HepG2 (cell line): Measurements from ENCODE around the gene SH3PXD2A. TPM values are rescaled to one million over a fixed set of nuclear protein-coding genes. Genes with fewer than 3 reads are reported as not detected.

Experiments
- ATAC-seq: fragments of 200-7000 bp; cut with Tn5 transposase; 3 replicates; pipeline ENCODE4 v1.9.1; 2020; ENCODE audit warnings: mild to moderate bottlenecking, moderate library complexity
- BruUV-seq: library from RNA; stranded (reverse); fragments of 400-500 nt; replicated peaks from 2 replicates; lab custom pipeline; 2021; lab: Mats Ljungman, UMichigan
- CTCF ChIA-PET: fragments of 300-600 bp; formaldehyde crosslinking; extraction: SDS; loops from one replicate; lab custom pipeline; 2021; ENCODE audit warnings: low total read pairs, inconsistent platforms, low intra/inter-chr PET ratio; lab: Yijun Ruan, JAX
- POLR2A ChIA-PET: fragments of 350-600 bp; sonication (Branson Sonifier 250); formaldehyde crosslinking; loops from one replicate; lab custom pipeline; 2020; ENCODE audit warnings: antibody characterized with exemption, inconsistent platforms; lab: Yijun Ruan, JAX
- DNase-seq: peaks from one replicate; pipeline ENCODE4 v3.0.0-alpha.2; 2015; ENCODE audit warnings: low spot score
- FAIRE-seq: peaks from 3 replicates; lab custom pipeline; 2011; peaks lifted over from hg19 to GRCh38; lab: Jason Lieb, UNC
- H2AFZ ChIP-seq: one replicate; pipeline ENCODE4 v1.6.1; 2011; ENCODE audit warnings: low read length, inconsistent platforms
- H3K27ac ChIP-seq: fragments of 300-600 bp; 3 replicates; pipeline ENCODE4 v1.8.0; 2011; ENCODE audit warnings: mixed run types, mild to moderate bottlenecking, mixed read lengths, low read length, inconsistent platforms; ENCODE audit not compliant: insufficient read depth; ENCODE audit errors: extremely low read length
- H3K27me3 ChIP-seq, 2 experiments: fragments of 200-600 bp in 1 of 2; 2 replicates in 1 of 2; 3 replicates in 1 of 2; pipeline versions ENCODE4 v1.6.0 to v1.8.0; 2011; ENCODE audit warnings: low read length in 2 of 2, mild to moderate bottlenecking in 2 of 2, moderate library complexity in 2 of 2, inconsistent platforms in 1 of 2; ENCODE audit not compliant: insufficient read depth in 2 of 2, control insufficient read depth in 1 of 2
- H3K36me3 ChIP-seq, 2 experiments: fragments of 200-600 bp in 1 of 2; replicated peaks in 1 of 2; 2 replicates in 1 of 2; 3 replicates in 1 of 2; pipeline versions ENCODE4 v1.5.1 to v1.8.0; 2011; ENCODE audit warnings: low read length in 2 of 2, inconsistent platforms in 1 of 2; ENCODE audit not compliant: insufficient read depth in 2 of 2, control insufficient read depth in 1 of 2
- H3K4me1 ChIP-seq: 2 replicates; pipeline ENCODE4 v1.5.1; 2012; ENCODE audit warnings: low read length, inconsistent platforms; ENCODE audit not compliant: insufficient read depth
- H3K4me2 ChIP-seq: 2 replicates; pipeline ENCODE4 v1.6.0; 2011; ENCODE audit warnings: low read depth, low read length, inconsistent platforms
- H3K4me3 ChIP-seq, 3 experiments: fragments of 200-600 bp in 1 of 3; sonication (generic), shearing (Covaris generic) in 1 of 3; replicated peaks in 1 of 3; 2 replicates each; pipeline ENCODE4 v1.5.1; 2011 to 2016; ENCODE audit warnings: low read length in 3 of 3, inconsistent platforms in 2 of 3, low read depth in 2 of 3, mild to moderate bottlenecking in 2 of 3, control low read depth in 1 of 3, mixed read lengths in 1 of 3; ENCODE audit not compliant: insufficient read depth in 1 of 3
- H3K79me2 ChIP-seq: one replicate; pipeline ENCODE4 v1.6.1; 2011; ENCODE audit warnings: low read length, inconsistent platforms; ENCODE audit not compliant: insufficient read depth
- H3K9ac ChIP-seq: 2 replicates; pipeline ENCODE4 v1.6.0; 2011; ENCODE audit warnings: mild to moderate bottlenecking, low read depth, low read length, inconsistent platforms; ENCODE audit not compliant: insufficient read depth
- H3K9me3 ChIP-seq: 2 replicates; pipeline ENCODE4 v1.5.1; 2012; ENCODE audit warnings: mild to moderate bottlenecking, low read length
- H4K20me1 ChIP-seq: 2 replicates; pipeline ENCODE4 v1.6.0; 2011; ENCODE audit warnings: inconsistent platforms, mild to moderate bottlenecking, low read length, moderate library complexity; ENCODE audit not compliant: insufficient read depth
- BCLAF1 ChIP-seq: fragments of 450-650 bp; IDR thresholded peaks from 2 replicates; pipeline ENCODE4 v1.6.1; 2017; ENCODE audit warnings: mild to moderate bottlenecking
- BRD4 ChIP-seq: sonication (generic); formaldehyde crosslinking; IDR thresholded peaks from 2 replicates; pipeline ENCODE4 v1.4.0; 2020; ENCODE audit warnings: missing genetic modification reagents
- ETV6 ChIP-seq: sonication (generic); formaldehyde crosslinking; conservative IDR thresholded peaks from 2 replicates; pipeline ENCODE4 v1.4.0; 2020; ENCODE audit warnings: missing genetic modification reagents
- KMT2B ChIP-seq: IDR thresholded peaks from 2 replicates; pipeline ENCODE4 v1.6.1; 2016; ENCODE audit warnings: missing genetic modification reagents, missing compliant biosample characterization
- MEIS2 ChIP-seq: sonication (generic); formaldehyde crosslinking; IDR thresholded peaks from 2 replicates; pipeline ENCODE4 v1.9.0; 2021; ENCODE audit warnings: mild to moderate bottlenecking, missing genetic modification reagents
- SETDB1 ChIP-seq: sonication (generic); formaldehyde crosslinking; IDR thresholded peaks from 2 replicates; pipeline ENCODE4 v1.5.1; 2020; ENCODE audit warnings: missing genetic modification reagents, mild to moderate bottlenecking, borderline replicate concordance
- TRAFD1 ChIP-seq: sonication (generic); formaldehyde crosslinking; IDR thresholded peaks from 2 replicates; pipeline ENCODE4 v1.5.1; 2020; ENCODE audit warnings: missing genetic modification reagents, mild to moderate bottlenecking, borderline replicate concordance
- ZNF30 ChIP-seq: sonication (generic); formaldehyde crosslinking; IDR thresholded peaks from 2 replicates; pipeline ENCODE4 v1.5.0; 2020; ENCODE audit warnings: mild to moderate bottlenecking, missing genetic modification reagents
- WGBS: methylation state at CpG from one replicate; pipeline ENCODE4 v1.1.6; 2017; ENCODE audit warnings: low lambda C conversion rate; 5-methylcytosine and 5-hydroxymethylcytosine counted together
- in situ Hi-C: cut with HindIII; loops from 2 replicates; pipeline ENCODE4 v1.10.0; 2017; ENCODE audit warnings: low pct_unique_long_range_greater_than_20kb; ENCODE audit not compliant: extremely low pct_ligation_motif_present
- intact Hi-C: fragments of 100-400 bp; cut with micrococcal nuclease; formaldehyde crosslinking; loops from one replicate; pipeline ENCODE4 v1.10.0; 2022; ENCODE audit not compliant: unreplicated experiment
- polyA plus RNA-seq, 8 experiments: library from polyadenylated mRNA; depleted of rRNA in 3 of 8; stranded (reverse) in 7 of 8; unstranded in 1 of 8; fragments of >200 nt; fragmentation: Illumina TruSeq in 4 of 8; extraction: Trizol in 4 of 8; gene quantifications; 2 replicates each; pipeline versions ENCODE4 v1.2.1 to v1.2.3, GENCODE V29; 2011 to 2016; ENCODE audit warnings: low read depth in 4 of 8, missing spikeins in 1 of 8, mixed read lengths in 1 of 8; ENCODE audit not compliant: insufficient read depth in 1 of 8
- total RNA-seq, 5 experiments: library from RNA; depleted of rRNA; stranded (reverse); fragments of >200 nt; fragmentation: Illumina TruSeq; extraction: Trizol; gene quantifications; 2 replicates each; pipeline ENCODE4 v1.2.3, GENCODE V29; 2016; ENCODE audit warnings: low read depth in 1 of 5
- TF ChIP-seq, protein P1 (sequence below): sonication (generic); formaldehyde crosslinking; IDR thresholded peaks from 2 replicates; pipeline ENCODE4 v1.5.0; 2020; ENCODE audit warnings: mild to moderate bottlenecking, missing genetic modification reagents, moderate library complexity
- TF ChIP-seq, protein P2 (sequence below): IDR thresholded peaks from 2 replicates; pipeline ENCODE4 v1.6.1; 2016; ENCODE audit warnings: mild to moderate bottlenecking, missing biosample characterization, missing genetic modification reagents
- TF ChIP-seq, protein P3 (sequence below): sonication (generic); formaldehyde crosslinking; IDR thresholded peaks from 2 replicates; pipeline ENCODE4 v1.4.0; 2020; ENCODE audit warnings: missing genetic modification reagents

The SH3PXD2A gene
- total and polyA plus RNA-seq, 2 of the 13 experiments (the other 11 are each of a cell fraction or from before 2014, with no cell fraction given) = 11.1 to 11.3 TPM

DNA sequence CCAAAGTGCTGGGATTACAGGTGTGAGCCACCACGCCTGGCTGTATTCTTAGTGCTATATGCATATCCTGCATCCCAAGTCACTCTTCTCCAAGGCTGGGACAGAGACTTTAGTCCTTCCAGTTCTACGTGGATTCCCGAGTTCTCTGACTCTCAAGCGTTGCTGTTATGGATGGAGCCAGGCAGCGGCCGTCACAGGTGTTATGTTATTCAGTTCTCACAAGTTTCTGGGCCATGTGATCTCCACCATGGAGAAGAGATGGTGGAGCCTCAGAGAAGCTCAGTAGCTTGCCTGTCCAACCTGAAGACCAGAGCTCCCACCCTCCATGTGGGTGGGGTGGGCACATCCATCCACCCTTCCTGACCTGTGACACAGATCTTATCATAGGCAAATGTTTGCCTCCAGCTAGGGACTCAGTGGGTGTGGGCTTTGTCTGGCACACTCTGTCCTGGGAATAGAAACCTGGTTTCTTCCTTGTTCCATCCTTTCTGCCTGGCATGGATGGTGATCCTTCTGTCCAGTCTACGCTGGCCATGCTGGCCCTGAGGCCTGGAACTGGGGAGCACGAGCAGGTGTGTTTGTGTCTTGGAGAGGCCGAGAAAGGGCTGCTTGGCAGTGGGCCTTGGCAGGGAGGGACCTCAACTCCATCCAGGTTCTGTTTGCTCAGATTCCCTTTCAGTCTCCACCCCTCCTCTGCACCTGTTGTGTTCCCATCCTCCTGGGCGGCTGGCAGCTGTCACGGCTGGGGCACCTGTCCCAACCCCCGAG lies 306.6 kb downstream of the SH3PXD2A start:
- FAIRE-seq (no peak), DNase-seq (no peak), ATAC-seq (no peak)
- ChIA-PET CTCF (no interaction called here), POLR2A (no interaction called here)
- 10% methylated on average over 7 of the region's 12 CpGs for WGBS
- Histone ChIP-seq H3K9ac (no peak overlapping the region), H3K27ac (no peak overlapping the region), H3K9me3 (no peaks in the 10 kb centered on the region), H3K4me1 (peaks cover 5% of the 10 kb centered on the region), H3K79me2 (no peaks in the 10 kb centered on the region), H2AFZ (no peak overlapping the region), H3K27me3 (peaks cover 5 to 64% of the 10 kb centered on the region in 2 experiments; a peak in 3 of 5 replicates), H3K4me2 (no peak overlapping the region), H4K20me1 (no peaks in the 10 kb centered on the region), H3K4me3 (no peak overlapping the region), H3K36me3 (no peaks in the 10 kb centered on the region)
- no TSS peak for BruUV-seq
- intact Hi-C loops (no loop called here), in situ Hi-C loops (no loop called here)
- TF ChIP-seq KMT2B (CRISPR knock-in tag) = no peak
- TF ChIP-seq TRAFD1 (CRISPR knock-in tag) = no peak
- TF ChIP-seq BRD4 (CRISPR knock-in tag) = no peak
- TF ChIP-seq, protein P1, sequence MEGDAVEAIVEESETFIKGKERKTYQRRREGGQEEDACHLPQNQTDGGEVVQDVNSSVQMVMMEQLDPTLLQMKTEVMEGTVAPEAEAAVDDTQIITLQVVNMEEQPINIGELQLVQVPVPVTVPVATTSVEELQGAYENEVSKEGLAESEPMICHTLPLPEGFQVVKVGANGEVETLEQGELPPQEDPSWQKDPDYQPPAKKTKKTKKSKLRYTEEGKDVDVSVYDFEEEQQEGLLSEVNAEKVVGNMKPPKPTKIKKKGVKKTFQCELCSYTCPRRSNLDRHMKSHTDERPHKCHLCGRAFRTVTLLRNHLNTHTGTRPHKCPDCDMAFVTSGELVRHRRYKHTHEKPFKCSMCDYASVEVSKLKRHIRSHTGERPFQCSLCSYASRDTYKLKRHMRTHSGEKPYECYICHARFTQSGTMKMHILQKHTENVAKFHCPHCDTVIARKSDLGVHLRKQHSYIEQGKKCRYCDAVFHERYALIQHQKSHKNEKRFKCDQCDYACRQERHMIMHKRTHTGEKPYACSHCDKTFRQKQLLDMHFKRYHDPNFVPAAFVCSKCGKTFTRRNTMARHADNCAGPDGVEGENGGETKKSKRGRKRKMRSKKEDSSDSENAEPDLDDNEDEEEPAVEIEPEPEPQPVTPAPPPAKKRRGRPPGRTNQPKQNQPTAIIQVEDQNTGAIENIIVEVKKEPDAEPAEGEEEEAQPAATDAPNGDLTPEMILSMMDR (CRISPR knock-in tag) = no peak
- TF ChIP-seq, protein P2, sequence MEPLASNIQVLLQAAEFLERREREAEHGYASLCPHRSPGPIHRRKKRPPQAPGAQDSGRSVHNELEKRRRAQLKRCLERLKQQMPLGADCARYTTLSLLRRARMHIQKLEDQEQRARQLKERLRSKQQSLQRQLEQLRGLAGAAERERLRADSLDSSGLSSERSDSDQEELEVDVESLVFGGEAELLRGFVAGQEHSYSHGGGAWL (CRISPR knock-in tag) = no peak
- no peak for TF ChIP-seq SETDB1 (CRISPR knock-in tag)
- TF ChIP-seq BCLAF1 = no peak
- no peak for TF ChIP-seq ZNF30
- no peak for TF ChIP-seq ETV6
- no peak for TF ChIP-seq MEIS2 (CRISPR knock-in tag)
- TF ChIP-seq, protein P3, sequence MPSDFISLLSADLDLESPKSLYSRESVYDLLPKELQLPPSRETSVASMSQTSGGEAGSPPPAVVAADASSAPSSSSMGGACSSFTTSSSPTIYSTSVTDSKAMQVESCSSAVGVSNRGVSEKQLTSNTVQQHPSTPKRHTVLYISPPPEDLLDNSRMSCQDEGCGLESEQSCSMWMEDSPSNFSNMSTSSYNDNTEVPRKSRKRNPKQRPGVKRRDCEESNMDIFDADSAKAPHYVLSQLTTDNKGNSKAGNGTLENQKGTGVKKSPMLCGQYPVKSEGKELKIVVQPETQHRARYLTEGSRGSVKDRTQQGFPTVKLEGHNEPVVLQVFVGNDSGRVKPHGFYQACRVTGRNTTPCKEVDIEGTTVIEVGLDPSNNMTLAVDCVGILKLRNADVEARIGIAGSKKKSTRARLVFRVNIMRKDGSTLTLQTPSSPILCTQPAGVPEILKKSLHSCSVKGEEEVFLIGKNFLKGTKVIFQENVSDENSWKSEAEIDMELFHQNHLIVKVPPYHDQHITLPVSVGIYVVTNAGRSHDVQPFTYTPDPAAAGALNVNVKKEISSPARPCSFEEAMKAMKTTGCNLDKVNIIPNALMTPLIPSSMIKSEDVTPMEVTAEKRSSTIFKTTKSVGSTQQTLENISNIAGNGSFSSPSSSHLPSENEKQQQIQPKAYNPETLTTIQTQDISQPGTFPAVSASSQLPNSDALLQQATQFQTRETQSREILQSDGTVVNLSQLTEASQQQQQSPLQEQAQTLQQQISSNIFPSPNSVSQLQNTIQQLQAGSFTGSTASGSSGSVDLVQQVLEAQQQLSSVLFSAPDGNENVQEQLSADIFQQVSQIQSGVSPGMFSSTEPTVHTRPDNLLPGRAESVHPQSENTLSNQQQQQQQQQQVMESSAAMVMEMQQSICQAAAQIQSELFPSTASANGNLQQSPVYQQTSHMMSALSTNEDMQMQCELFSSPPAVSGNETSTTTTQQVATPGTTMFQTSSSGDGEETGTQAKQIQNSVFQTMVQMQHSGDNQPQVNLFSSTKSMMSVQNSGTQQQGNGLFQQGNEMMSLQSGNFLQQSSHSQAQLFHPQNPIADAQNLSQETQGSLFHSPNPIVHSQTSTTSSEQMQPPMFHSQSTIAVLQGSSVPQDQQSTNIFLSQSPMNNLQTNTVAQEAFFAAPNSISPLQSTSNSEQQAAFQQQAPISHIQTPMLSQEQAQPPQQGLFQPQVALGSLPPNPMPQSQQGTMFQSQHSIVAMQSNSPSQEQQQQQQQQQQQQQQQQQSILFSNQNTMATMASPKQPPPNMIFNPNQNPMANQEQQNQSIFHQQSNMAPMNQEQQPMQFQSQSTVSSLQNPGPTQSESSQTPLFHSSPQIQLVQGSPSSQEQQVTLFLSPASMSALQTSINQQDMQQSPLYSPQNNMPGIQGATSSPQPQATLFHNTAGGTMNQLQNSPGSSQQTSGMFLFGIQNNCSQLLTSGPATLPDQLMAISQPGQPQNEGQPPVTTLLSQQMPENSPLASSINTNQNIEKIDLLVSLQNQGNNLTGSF (CRISPR knock-in tag) = no peak
